Measurements from ENCODE around the gene ZNF662.

The ZNF662 gene

GRCh38 chr3:42936157-42936981 lies 30.4 kb downstream of the ZNF662 start:
- Mint-ChIP-seq H3K4me3 (peak overlapping the region; percentile 47 to 79), H3K4me1 (no peaks in the 10 kb centered on the region), H3K9me3 (no peaks in the 10 kb centered on the region), H3K27me3 (peaks cover 23 to 33% of the 10 kb centered on the region in 2 donors), H3K36me3 (no peaks in the 10 kb centered on the region), H3K27ac (no peak overlapping the region)
- ATAC-seq (replicated peaks) (peak in 1 of 2 donors; percentile 42), DNase-seq (no peak)

GRCh38 chr3:42937334-42937733 lies 31.4 kb downstream of the ZNF662 start:
- H3K27me3 Mint-ChIP-seq: peaks cover 26 to 38% of the 10 kb centered on the region in 2 donors
- DNase-seq (no peak), ATAC-seq (replicated peaks) (no peak)
- no peaks in the 10 kb centered on the region for H3K36me3 Mint-ChIP-seq
- no peak overlapping the region for H3K27ac Mint-ChIP-seq
- no peak overlapping the region for H3K4me3 Mint-ChIP-seq
- H3K9me3 Mint-ChIP-seq: no peaks in the 10 kb centered on the region
- H3K4me1 Mint-ChIP-seq: no peaks in the 10 kb centered on the region

GRCh38 chr3:42942693-42943092 lies 36.8 kb downstream of the ZNF662 start:
- Mint-ChIP-seq H3K36me3 (no peaks in the 10 kb centered on the region), H3K4me1 (no peaks in the 10 kb centered on the region), H3K4me3 (no peak overlapping the region), H3K9me3 (no peaks in the 10 kb centered on the region), H3K27ac (no peak overlapping the region), H3K27me3 (peaks cover 4 to 17% of the 10 kb centered on the region in 2 donors)
- ATAC-seq (replicated peaks): no peak
- no peak for DNase-seq

- DNase-seq: no peak
- no peaks in the 10 kb centered on the region for H3K36me3 Mint-ChIP-seq
- no peaks in the 10 kb centered on the region for H3K4me1 Mint-ChIP-seq
- H3K4me3 Mint-ChIP-seq: no peak overlapping the region
- peaks cover 4 to 12% of the 10 kb centered on the region in 2 donors for H3K27me3 Mint-ChIP-seq
- H3K27ac Mint-ChIP-seq: no peak overlapping the region
- no peak for ATAC-seq (replicated peaks)
- H3K9me3 Mint-ChIP-seq: no peaks in the 10 kb centered on the region
Measured at GRCh38 chr3:42946050-42946449, 40.1 kb downstream of the ZNF662 start.

GRCh38 chr3:42957573-42957972 lies 51.6 kb downstream of the ZNF662 start:
- Mint-ChIP-seq H3K36me3 (no peaks in the 10 kb centered on the region), H3K9me3 (peaks cover 4 to 5% of the 10 kb centered on the region in 2 donors), H3K4me3 (no peak overlapping the region), H3K4me1 (peaks cover 0 to 7% of the 10 kb centered on the region in 2 donors), H3K27me3 (peaks cover 17 to 19% of the 10 kb centered on the region in 2 donors), H3K27ac (no peak overlapping the region)
- no peak for DNase-seq
- ATAC-seq (replicated peaks): no peak

GRCh38 chr3:42960282-42960681 lies 54.3 kb downstream of the ZNF662 start:
- Mint-ChIP-seq H3K27me3 (peaks cover 13 to 17% of the 10 kb centered on the region in 2 donors), H3K36me3 (no peaks in the 10 kb centered on the region), H3K4me3 (no peak overlapping the region), H3K4me1 (peaks cover 0 to 7% of the 10 kb centered on the region in 2 donors), H3K27ac (no peak overlapping the region), H3K9me3 (no peaks in the 10 kb centered on the region)
- ATAC-seq (replicated peaks) (no peak), DNase-seq (no peak)

- no peak overlapping the region for H3K27ac Mint-ChIP-seq
- H3K36me3 Mint-ChIP-seq: no peaks in the 10 kb centered on the region
- peaks cover 0 to 7% of the 10 kb centered on the region in 2 donors for H3K4me1 Mint-ChIP-seq
- H3K27me3 Mint-ChIP-seq: peaks cover 13 to 17% of the 10 kb centered on the region in 2 donors
- DNase-seq: no peak
- H3K4me3 Mint-ChIP-seq: no peak overlapping the region
- ATAC-seq (replicated peaks): no peak
- H3K9me3 Mint-ChIP-seq: no peaks in the 10 kb centered on the region
Measured at GRCh38 chr3:42960786-42961185, 54.8 kb downstream of the ZNF662 start.

- peaks cover 11 to 13% of the 10 kb centered on the region in 2 donors for H3K27me3 Mint-ChIP-seq
Measured at GRCh38 chr3:42961633-42962032, 55.7 kb downstream of the ZNF662 start.

GRCh38 chr3:42963269-42963668 lies 57.3 kb downstream of the ZNF662 start:
- Mint-ChIP-seq H3K27ac (no peak overlapping the region), H3K9me3 (no peaks in the 10 kb centered on the region), H3K36me3 (no peaks in the 10 kb centered on the region), H3K27me3 (peaks cover 11 to 12% of the 10 kb centered on the region in 2 donors), H3K4me1 (peaks cover 0 to 7% of the 10 kb centered on the region in 2 donors), H3K4me3 (no peak overlapping the region)
- ATAC-seq (replicated peaks): no peak
- DNase-seq: no peak

More at GRCh38 chr3:42961633-42962032, 55.7 kb downstream of the ZNF662 start:
- peak; percentile 12 to 18 for ATAC-seq (replicated peaks)
- Mint-ChIP-seq H3K9me3 (no peaks in the 10 kb centered on the region), H3K36me3 (no peaks in the 10 kb centered on the region), H3K4me3 (no peak overlapping the region), H3K4me1 (peaks cover 0 to 7% of the 10 kb centered on the region in 2 donors), H3K27ac (peak overlapping the region; percentile 63)
- DNase-seq: no peak

GRCh38 chr3:42964266-42964665 lies 58.3 kb downstream of the ZNF662 start:
- Mint-ChIP-seq H3K27ac (no peak overlapping the region), H3K36me3 (no peaks in the 10 kb centered on the region), H3K27me3 (peaks cover 11 to 14% of the 10 kb centered on the region in 2 donors), H3K9me3 (no peaks in the 10 kb centered on the region), H3K4me3 (no peak overlapping the region), H3K4me1 (peaks cover 0 to 7% of the 10 kb centered on the region in 2 donors)
- no peak for DNase-seq
- ATAC-seq (replicated peaks): no peak

Measured in stimulated activated naive B cell treated with anti-CD40 and anti-IgM and Interleukin-4, amounts not matched to agents 10 μg/mL and 1 μg/mL and 100 μg/mL, for 72 hours (primary cell).